ENCODE measurements around the gene CGB1. TPM values are rescaled to one million over a fixed set of nuclear protein-coding genes. Genes with fewer than 3 reads are reported as not detected.

CGB1 gene
- total RNA-seq, 1 experiment from 2014 or later, result not detected

DNA sequence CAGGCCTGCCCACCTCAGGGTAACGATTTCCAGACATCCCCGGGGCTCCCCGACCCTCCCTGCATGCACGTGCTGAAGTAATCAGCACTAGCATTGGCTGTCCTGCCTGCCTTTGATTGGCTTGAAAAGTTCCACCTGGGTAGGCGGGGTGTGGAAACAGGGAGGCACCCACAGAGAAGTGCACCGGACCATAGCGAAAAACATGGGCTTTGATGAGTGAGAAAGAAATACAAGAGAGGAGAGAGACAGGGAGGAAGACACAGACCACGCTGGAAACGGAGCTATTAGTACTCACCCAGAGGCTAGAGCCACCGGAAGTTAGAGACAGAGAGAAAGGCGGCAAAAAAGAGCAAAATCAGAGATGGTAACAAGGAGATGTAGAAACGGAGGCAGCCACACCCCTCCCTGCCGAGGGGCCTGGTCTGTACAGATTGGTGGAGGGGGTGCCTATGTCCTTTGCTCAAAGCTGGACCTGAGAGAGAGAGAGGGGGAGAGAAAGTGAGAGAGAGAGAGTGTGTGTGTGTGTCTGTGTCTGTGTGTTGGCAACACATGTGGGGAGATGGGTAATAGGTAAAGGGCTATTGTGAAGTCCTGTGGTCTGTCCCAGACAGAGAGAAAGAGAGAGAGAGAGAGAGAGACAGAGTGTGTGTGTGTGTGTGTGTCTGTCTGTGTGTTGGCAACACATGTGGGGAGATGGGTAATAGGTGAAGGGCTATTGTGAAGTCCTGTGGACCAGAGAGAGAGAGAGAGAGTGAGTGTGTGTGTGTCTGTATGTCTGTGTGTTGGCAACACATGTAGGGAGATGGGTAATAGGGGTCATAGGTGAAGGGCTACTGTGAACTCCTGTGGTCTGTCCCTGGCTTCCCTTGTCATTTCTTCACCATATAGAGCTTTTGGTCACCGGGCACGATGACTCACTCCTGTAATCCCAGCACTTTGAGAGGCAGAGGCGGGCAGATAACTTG is 15.5 kb downstream of the CGB1 start:
- Mint-ChIP-seq H3K4me3 (no peak overlapping the region), H3K27me3 (ENCODE audit: low read depth) (peaks cover 55% of the 10 kb centered on the region), H3K4me1 (peaks cover 23% of the 10 kb centered on the region), H3K9me3 (no peaks in the 10 kb centered on the region), H3K36me3 (no peaks in the 10 kb centered on the region), H3K27ac (no peak overlapping the region)
- TF ChIP-seq, protein P1, sequence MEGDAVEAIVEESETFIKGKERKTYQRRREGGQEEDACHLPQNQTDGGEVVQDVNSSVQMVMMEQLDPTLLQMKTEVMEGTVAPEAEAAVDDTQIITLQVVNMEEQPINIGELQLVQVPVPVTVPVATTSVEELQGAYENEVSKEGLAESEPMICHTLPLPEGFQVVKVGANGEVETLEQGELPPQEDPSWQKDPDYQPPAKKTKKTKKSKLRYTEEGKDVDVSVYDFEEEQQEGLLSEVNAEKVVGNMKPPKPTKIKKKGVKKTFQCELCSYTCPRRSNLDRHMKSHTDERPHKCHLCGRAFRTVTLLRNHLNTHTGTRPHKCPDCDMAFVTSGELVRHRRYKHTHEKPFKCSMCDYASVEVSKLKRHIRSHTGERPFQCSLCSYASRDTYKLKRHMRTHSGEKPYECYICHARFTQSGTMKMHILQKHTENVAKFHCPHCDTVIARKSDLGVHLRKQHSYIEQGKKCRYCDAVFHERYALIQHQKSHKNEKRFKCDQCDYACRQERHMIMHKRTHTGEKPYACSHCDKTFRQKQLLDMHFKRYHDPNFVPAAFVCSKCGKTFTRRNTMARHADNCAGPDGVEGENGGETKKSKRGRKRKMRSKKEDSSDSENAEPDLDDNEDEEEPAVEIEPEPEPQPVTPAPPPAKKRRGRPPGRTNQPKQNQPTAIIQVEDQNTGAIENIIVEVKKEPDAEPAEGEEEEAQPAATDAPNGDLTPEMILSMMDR (IDR thresholded peaks at IDR 0.05), result no peak
- TF ChIP-seq RELA (CRISPR knock-in tag; IDR thresholded peaks at IDR 0.05; ENCODE audit: borderline replicate concordance) (no peak), SOX15 (CRISPR knock-in tag; IDR thresholded peaks at IDR 0.05) (no peak), IRF2 (CRISPR knock-in tag; IDR thresholded peaks at IDR 0.05; ENCODE audit: borderline replicate concordance, low read depth) (no peak), NFE2L1 (CRISPR knock-in tag; IDR thresholded peaks at IDR 0.05) (no peak)
- TF ChIP-seq, protein P2, sequence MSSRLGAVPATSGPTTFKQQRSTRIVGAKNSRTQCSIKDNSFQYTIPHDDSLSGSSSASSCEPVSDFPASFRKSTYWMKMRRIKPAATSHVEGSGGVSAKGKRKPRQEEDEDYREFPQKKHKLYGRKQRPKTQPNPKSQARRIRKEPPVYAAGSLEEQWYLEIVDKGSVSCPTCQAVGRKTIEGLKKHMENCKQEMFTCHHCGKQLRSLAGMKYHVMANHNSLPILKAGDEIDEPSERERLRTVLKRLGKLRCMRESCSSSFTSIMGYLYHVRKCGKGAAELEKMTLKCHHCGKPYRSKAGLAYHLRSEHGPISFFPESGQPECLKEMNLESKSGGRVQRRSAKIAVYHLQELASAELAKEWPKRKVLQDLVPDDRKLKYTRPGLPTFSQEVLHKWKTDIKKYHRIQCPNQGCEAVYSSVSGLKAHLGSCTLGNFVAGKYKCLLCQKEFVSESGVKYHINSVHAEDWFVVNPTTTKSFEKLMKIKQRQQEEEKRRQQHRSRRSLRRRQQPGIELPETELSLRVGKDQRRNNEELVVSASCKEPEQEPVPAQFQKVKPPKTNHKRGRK (CRISPR knock-in tag; IDR thresholded peaks at IDR 0.05; ENCODE audit: borderline replicate concordance), result no peak
- TF ChIP-seq, protein P3, sequence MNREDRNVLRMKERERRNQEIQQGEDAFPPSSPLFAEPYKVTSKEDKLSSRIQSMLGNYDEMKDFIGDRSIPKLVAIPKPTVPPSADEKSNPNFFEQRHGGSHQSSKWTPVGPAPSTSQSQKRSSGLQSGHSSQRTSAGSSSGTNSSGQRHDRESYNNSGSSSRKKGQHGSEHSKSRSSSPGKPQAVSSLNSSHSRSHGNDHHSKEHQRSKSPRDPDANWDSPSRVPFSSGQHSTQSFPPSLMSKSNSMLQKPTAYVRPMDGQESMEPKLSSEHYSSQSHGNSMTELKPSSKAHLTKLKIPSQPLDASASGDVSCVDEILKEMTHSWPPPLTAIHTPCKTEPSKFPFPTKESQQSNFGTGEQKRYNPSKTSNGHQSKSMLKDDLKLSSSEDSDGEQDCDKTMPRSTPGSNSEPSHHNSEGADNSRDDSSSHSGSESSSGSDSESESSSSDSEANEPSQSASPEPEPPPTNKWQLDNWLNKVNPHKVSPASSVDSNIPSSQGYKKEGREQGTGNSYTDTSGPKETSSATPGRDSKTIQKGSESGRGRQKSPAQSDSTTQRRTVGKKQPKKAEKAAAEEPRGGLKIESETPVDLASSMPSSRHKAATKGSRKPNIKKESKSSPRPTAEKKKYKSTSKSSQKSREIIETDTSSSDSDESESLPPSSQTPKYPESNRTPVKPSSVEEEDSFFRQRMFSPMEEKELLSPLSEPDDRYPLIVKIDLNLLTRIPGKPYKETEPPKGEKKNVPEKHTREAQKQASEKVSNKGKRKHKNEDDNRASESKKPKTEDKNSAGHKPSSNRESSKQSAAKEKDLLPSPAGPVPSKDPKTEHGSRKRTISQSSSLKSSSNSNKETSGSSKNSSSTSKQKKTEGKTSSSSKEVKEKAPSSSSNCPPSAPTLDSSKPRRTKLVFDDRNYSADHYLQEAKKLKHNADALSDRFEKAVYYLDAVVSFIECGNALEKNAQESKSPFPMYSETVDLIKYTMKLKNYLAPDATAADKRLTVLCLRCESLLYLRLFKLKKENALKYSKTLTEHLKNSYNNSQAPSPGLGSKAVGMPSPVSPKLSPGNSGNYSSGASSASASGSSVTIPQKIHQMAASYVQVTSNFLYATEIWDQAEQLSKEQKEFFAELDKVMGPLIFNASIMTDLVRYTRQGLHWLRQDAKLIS (CRISPR knock-in tag; IDR thresholded peaks at IDR 0.05; ENCODE audit: borderline replicate concordance), result no peak
- POLR2A ChIA-PET, result no interaction called here
- ATAC-seq, result no peak
- no peak for DNase-seq (ENCODE audit: low spot score)
- CTCF ChIA-PET, result interaction anchor here (0.5 to 6.5 kb wide), 11 partner anchors 10 to 458 kb away, joined by 3 to 78 read pairs (median 20); partner anchors contain the start of genes CGB2, CGB7, GYS1 and RUVBL2

DNA sequence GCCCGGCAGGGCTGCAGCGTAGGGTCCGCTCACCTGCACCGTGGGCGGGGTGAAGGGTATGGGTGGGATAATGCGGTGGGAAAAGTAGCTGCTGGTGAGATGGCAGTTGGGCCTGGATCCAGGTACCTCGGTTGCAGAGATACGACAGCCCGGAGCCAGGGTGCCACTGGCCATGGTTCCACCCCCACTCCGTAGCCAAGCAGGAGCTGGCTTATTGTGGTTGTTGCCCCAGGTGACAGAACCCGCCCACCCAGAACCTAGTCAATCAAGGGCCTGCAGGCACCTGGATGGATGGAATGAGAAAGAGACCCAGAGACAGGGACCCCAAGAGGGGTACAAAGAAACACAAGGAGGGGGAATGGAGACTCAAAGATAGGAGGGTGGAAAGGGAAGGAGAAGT is 16.4 kb downstream of the CGB1 start:
- H3K9me3 Mint-ChIP-seq, result no peaks in the 10 kb centered on the region
- no peak overlapping the region; the same call in 1 of the 2 replicates for H3K4me3 Mint-ChIP-seq
- H3K27me3 Mint-ChIP-seq (ENCODE audit: low read depth), result peaks cover 48% of the 10 kb centered on the region
- DNase-seq (ENCODE audit: low spot score) (peak; percentile 59), ATAC-seq (peak; percentile 14)
- ChIA-PET POLR2A (no interaction called here), CTCF (interaction anchor here (0.5 to 6.5 kb wide), 17 partner anchors 8 to 459 kb away, joined by 3 to 78 read pairs (median 7); partner anchors contain the start of genes CGB2, CGB7, GYS1 and LIN7B)
- TF ChIP-seq, protein P4, sequence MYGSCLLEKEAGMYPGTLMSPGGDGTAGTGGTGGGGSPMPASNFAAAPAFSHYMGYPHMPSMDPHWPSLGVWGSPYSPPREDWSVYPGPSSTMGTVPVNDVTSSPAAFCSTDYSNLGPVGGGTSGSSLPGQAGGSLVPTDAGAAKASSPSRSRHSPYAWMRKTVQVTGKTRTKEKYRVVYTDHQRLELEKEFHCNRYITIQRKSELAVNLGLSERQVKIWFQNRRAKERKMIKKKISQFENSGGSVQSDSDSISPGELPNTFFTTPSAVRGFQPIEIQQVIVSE (CRISPR knock-in tag; IDR thresholded peaks at IDR 0.05; ENCODE audit: borderline replicate concordance), result no peak
- no peak for TF ChIP-seq ATF1 (CRISPR knock-in tag; IDR thresholded peaks at IDR 0.05)
- no peak for TF ChIP-seq NFYB (CRISPR knock-in tag; conservative IDR thresholded peaks at IDR 0.05; ENCODE audit: low read depth)
- no peak overlapping the region for H3K27ac Mint-ChIP-seq
- H3K4me1 Mint-ChIP-seq, result peaks cover 23% of the 10 kb centered on the region
- H3K36me3 Mint-ChIP-seq, result peaks cover 6% of the 10 kb centered on the region

Data from WTC11 (cell line).